ENCODE measurements around the gene RASGRP1.

DNA sequence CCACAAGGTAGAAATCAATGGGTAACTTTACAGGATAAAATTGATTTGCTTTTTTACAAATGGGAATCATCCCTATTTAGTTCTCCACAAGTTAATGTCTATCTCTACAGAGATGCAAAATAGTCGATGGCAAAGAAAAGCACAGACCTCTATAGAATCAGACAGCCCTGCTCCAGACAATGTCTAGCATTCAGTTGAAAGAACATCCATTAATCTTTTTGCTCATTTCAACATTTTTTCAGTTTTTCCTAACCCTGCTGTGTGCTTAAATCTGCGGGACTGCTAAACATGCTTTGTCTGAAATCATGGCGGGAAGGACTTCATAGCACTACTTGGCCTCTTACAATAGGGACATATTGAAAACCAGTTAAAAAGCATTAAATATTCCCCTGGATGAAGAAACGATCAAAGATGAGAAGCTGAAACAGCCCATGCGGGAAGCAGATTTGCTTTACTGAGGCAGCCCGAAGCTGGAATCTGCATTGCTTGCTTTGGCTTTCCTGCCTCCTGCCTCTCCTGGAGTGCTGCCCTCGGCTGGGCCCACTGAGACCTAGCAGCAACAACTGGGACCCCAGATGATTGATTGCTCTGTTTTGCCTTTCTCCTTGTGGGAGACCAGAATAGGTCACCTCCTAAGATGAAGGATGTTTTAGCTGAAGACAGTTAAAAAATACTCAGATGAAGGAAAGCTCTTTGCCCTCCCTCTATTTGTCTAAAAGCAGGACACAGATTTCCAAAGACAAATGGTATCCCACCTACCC is 38.5 kb upstream of the RASGRP1 start:
- TF ChIP-seq, protein P1, sequence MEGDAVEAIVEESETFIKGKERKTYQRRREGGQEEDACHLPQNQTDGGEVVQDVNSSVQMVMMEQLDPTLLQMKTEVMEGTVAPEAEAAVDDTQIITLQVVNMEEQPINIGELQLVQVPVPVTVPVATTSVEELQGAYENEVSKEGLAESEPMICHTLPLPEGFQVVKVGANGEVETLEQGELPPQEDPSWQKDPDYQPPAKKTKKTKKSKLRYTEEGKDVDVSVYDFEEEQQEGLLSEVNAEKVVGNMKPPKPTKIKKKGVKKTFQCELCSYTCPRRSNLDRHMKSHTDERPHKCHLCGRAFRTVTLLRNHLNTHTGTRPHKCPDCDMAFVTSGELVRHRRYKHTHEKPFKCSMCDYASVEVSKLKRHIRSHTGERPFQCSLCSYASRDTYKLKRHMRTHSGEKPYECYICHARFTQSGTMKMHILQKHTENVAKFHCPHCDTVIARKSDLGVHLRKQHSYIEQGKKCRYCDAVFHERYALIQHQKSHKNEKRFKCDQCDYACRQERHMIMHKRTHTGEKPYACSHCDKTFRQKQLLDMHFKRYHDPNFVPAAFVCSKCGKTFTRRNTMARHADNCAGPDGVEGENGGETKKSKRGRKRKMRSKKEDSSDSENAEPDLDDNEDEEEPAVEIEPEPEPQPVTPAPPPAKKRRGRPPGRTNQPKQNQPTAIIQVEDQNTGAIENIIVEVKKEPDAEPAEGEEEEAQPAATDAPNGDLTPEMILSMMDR (IDR thresholded peaks at IDR 0.05), result no peak
- TF ChIP-seq POLR2AphosphoS5 (IDR thresholded peaks at IDR 0.05) (no peak), EP300 (IDR thresholded peaks at IDR 0.05) (no peak)
